SK-N-SH treated with all-trans-retinoic acid at 6 μM for 48 hours (cell line): ENCODE results near the gene MPDU1.

Experiments used
- ATAC-seq: fragments of 200-7000 bp; cut with Tn5 transposase; 3 replicates; pipeline ENCODE4 v1.9.1; 2020; ENCODE audit warnings: mild to moderate bottlenecking, moderate library complexity
- BACH2 ChIP-seq: fragments of 250-450 bp; sonication (Bioruptor Pico); IDR thresholded peaks from 2 replicates; pipeline ENCODE4 v1.9.0; 2021; ENCODE audit warnings: mild to moderate bottlenecking, borderline replicate concordance
- CSDC2 ChIP-seq: fragments of 250-450 bp; sonication (Bioruptor Pico); IDR thresholded peaks from 2 replicates; pipeline ENCODE4 v1.5.0; 2020; ENCODE audit warnings: mild to moderate bottlenecking, moderate library complexity
- CSRNP3 ChIP-seq: fragments of 250-450 bp; sonication (Bioruptor Pico); IDR thresholded peaks from 2 replicates; pipeline ENCODE4 v1.5.1; 2021; ENCODE audit warnings: mild to moderate bottlenecking, moderate library complexity
- ESRRG ChIP-seq: fragments of 250-450 bp; sonication (Bioruptor Pico); IDR thresholded peaks from 2 replicates; pipeline ENCODE4 v1.6.1; 2021; ENCODE audit warnings: mild to moderate bottlenecking
- ISL1 ChIP-seq: fragments of 250-450 bp; sonication (Bioruptor Pico); IDR thresholded peaks from 2 replicates; pipeline ENCODE4 v2.1.2; 2022; ENCODE audit warnings: mild to moderate bottlenecking, moderate library complexity
- OSR1 ChIP-seq: fragments of 250-450 bp; sonication (Bioruptor Pico); IDR thresholded peaks from 2 replicates; pipeline ENCODE4 v1.8.0; 2022; ENCODE audit warnings: moderate library complexity, mild to moderate bottlenecking, inconsistent platforms
- PATZ1 ChIP-seq: fragments of 250-450 bp; sonication (Bioruptor Pico); IDR thresholded peaks from 2 replicates; pipeline ENCODE4 v1.8.0; 2020; ENCODE audit warnings: mild to moderate bottlenecking, moderate library complexity, borderline replicate concordance
- PPARA ChIP-seq: fragments of 250-450 bp; sonication (Bioruptor Pico); IDR thresholded peaks from 2 replicates; pipeline ENCODE4 v1.5.0; 2020; ENCODE audit warnings: mild to moderate bottlenecking, borderline replicate concordance
- RARB ChIP-seq: fragments of 250-450 bp; sonication (Bioruptor Pico); IDR thresholded peaks from 2 replicates; pipeline ENCODE4 v1.8.0; 2021; ENCODE audit warnings: mild to moderate bottlenecking, moderate library complexity
- SNAI2 ChIP-seq: fragments of 250-450 bp; sonication (Bioruptor Pico); IDR thresholded peaks from 2 replicates; pipeline ENCODE4 v1.5.0; 2020; ENCODE audit warnings: mild to moderate bottlenecking, moderate library complexity
- ZC3H10 ChIP-seq: fragments of 250-450 bp; sonication (Bioruptor Pico); IDR thresholded peaks from 2 replicates; pipeline ENCODE4 v1.5.1; 2021; ENCODE audit warnings: mild to moderate bottlenecking, moderate library complexity
- ZNF565 ChIP-seq: fragments of 450-650 bp; formaldehyde crosslinking; conservative IDR thresholded peaks from 2 replicates; pipeline ENCODE4 v1.5.0; 2020; ENCODE audit warnings: low read depth, mild to moderate bottlenecking, moderate library complexity
- ZNF70 ChIP-seq: fragments of 450-650 bp; formaldehyde crosslinking; IDR thresholded peaks from 2 replicates; pipeline ENCODE4 v1.5.0; 2020; ENCODE audit warnings: mild to moderate bottlenecking, moderate library complexity
- TF ChIP-seq, protein P1 (sequence below): fragments of 250-450 bp; sonication (Bioruptor Pico); IDR thresholded peaks from 2 replicates; pipeline ENCODE4 v1.8.0; 2021; ENCODE audit warnings: low read depth, mild to moderate bottlenecking, moderate library complexity, borderline replicate concordance
- TF ChIP-seq, protein P2 (sequence below): fragments of 250-450 bp; sonication (Bioruptor Pico); IDR thresholded peaks from 2 replicates; pipeline ENCODE4 v1.5.0; 2020; ENCODE audit warnings: mild to moderate bottlenecking, moderate library complexity

The MPDU1 gene

GRCh38 chr17:7626956-7627249, 43.3 kb downstream of the MPDU1 start (continued):
- TF ChIP-seq CSRNP3 (CRISPR knock-in tag): no peak
- TF ChIP-seq ESRRG (CRISPR knock-in tag): no peak
- TF ChIP-seq ISL1 (CRISPR knock-in tag): no peak
- no peak for TF ChIP-seq ZC3H10
- TF ChIP-seq, protein P1, sequence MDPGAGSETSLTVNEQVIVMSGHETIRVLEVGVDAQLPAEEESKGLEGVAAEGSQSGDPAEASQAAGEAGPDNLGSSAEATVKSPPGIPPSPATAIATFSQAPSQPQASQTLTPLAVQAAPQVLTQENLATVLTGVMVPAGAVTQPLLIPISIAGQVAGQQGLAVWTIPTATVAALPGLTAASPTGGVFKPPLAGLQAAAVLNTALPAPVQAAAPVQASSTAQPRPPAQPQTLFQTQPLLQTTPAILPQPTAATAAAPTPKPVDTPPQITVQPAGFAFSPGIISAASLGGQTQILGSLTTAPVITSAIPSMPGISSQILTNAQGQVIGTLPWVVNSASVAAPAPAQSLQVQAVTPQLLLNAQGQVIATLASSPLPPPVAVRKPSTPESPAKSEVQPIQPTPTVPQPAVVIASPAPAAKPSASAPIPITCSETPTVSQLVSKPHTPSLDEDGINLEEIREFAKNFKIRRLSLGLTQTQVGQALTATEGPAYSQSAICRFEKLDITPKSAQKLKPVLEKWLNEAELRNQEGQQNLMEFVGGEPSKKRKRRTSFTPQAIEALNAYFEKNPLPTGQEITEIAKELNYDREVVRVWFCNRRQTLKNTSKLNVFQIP (CRISPR knock-in tag): no peak

DNA sequence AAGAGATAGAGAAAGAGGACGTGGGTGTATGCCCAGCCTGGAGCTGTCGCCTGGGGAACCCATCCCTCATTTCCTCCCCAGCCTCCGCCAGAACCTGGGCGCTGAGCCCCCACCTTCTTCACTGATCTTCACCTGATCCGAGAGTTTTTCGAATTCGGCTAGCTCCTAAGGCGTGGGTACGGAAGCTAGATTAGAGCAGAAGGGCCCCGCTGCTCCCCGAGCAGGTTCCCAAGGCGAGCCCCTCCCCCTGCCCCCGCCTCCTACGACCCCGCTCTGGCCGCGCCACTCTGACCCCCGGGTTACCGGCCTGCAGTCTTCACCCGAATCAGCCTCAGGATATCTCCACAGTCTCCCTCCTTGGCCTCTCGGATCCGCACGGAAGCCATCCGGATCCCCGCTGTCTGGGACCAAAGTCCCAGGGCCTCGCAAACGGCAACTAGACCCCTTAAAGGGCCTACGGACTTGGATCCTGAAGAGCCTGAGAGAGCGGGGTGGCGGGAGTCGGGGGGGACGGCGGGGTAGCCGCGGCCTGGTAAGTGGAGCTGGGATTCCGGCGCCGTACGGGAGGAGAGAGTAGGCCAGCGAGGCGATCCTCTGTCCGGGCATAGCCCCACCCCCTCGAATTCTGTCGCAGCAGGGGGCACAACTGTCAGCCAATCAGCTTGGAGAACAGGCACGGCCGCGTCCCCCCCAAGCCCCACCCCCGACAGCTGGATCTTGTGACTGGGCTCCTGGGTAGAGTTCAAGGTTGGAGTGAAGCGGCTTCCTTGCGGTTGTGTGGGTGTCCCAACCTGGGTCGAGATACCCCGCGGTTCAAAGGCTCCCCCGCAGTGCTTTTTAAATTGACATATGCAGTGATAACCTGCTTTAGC, 43.8 kb downstream of the MPDU1 start, which contains the start of gene SAT2:
TSS of gene SAT2 (minus strand) at position 572 of the 872 bp plus-strand sequence. CDS start at position 386, 186 bp downstream.
- peak; percentile 97 for ATAC-seq

DNA sequence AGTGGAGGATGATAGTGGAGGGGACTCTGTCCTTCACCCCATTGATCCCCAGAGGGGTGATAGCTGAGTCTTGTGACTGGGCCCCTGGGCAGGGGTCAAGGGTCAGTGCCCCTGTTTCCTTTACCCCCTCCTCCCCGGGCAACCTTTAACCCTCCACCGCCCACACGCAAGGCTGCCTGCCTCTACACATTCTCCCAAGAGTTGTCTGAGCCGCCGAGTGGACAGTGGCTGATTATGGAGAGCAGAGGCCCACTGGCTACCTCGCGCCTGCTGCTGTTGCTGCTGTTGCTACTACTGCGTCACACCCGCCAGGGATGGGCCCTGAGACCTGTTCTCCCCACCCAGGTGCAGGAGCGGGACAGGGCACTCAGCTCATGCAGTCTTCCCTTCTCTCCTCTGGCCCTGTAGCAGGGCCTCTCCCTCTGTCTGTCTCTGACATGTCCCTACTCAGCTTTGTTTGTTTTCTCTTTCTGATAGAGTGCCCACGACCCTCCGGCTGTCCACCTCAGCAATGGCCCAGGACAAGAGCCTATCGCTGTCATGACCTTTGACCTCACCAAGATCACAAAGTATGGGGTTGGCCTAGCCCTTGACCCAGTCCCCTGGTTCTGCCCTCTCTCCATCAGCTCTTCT, 46.4 kb downstream of the MPDU1 start, which contains the start of gene SHBG:
TSS of gene SHBG (plus strand) at position 197 of the 633 bp plus-strand sequence. CDS start at position 235, 38 bp downstream.
- no peak for ATAC-seq
- TF ChIP-seq CSDC2 (CRISPR knock-in tag): no peak
- TF ChIP-seq, protein P1 (CRISPR knock-in tag): no peak
- no peak for TF ChIP-seq ZNF70 (CRISPR knock-in tag)
- no peak for TF ChIP-seq OSR1 (CRISPR knock-in tag)
- no peak for TF ChIP-seq ESRRG (CRISPR knock-in tag)
- no peak for TF ChIP-seq CSRNP3 (CRISPR knock-in tag)
- TF ChIP-seq ZC3H10: no peak
- TF ChIP-seq ZNF565 (CRISPR knock-in tag): no peak
- TF ChIP-seq RARB (CRISPR knock-in tag): no peak
- no peak for TF ChIP-seq BACH2 (CRISPR knock-in tag)
- no peak for TF ChIP-seq PPARA (CRISPR knock-in tag)
- no peak for TF ChIP-seq PATZ1
- TF ChIP-seq, protein P2, sequence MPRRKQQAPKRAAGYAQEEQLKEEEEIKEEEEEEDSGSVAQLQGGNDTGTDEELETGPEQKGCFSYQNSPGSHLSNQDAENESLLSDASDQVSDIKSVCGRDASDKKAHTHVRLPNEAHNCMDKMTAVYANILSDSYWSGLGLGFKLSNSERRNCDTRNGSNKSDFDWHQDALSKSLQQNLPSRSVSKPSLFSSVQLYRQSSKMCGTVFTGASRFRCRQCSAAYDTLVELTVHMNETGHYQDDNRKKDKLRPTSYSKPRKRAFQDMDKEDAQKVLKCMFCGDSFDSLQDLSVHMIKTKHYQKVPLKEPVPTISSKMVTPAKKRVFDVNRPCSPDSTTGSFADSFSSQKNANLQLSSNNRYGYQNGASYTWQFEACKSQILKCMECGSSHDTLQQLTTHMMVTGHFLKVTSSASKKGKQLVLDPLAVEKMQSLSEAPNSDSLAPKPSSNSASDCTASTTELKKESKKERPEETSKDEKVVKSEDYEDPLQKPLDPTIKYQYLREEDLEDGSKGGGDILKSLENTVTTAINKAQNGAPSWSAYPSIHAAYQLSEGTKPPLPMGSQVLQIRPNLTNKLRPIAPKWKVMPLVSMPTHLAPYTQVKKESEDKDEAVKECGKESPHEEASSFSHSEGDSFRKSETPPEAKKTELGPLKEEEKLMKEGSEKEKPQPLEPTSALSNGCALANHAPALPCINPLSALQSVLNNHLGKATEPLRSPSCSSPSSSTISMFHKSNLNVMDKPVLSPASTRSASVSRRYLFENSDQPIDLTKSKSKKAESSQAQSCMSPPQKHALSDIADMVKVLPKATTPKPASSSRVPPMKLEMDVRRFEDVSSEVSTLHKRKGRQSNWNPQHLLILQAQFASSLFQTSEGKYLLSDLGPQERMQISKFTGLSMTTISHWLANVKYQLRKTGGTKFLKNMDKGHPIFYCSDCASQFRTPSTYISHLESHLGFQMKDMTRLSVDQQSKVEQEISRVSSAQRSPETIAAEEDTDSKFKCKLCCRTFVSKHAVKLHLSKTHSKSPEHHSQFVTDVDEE (CRISPR knock-in tag): no peak

More for the DNA sequence above, 43.8 kb downstream of the MPDU1 start, which contains the start of gene SAT2:
- no peak for TF ChIP-seq ZC3H10
- no peak for TF ChIP-seq SNAI2 (CRISPR knock-in tag)
- TF ChIP-seq PATZ1: peak; percentile 50; the same call in 1 of the 2 replicates
- TF ChIP-seq CSRNP3 (CRISPR knock-in tag): no peak
- TF ChIP-seq PPARA (CRISPR knock-in tag): no peak
